DND-41 (cell line): ENCODE data around the gene MRPL11.
"Not testable (repeated sequence)": the region's sequence is repeated elsewhere in the genome, so short reads cannot be mapped to it uniquely, and the experiment has no call there.

ENCODE experiments used
- ATAC-seq: fragments of 200-7000 bp; cut with Tn5 transposase; 3 replicates; pipeline ENCODE4 v1.9.1; 2021; ENCODE audit warnings: low read depth; ENCODE audit not compliant: insufficient read depth
- DNase-seq: peaks from one replicate; pipeline ENCODE4 v3.0.0-alpha.2; 2020
- H2AFZ ChIP-seq: 2 replicates; pipeline ENCODE4 v1.6.0; 2012; ENCODE audit warnings: low read depth, low read length
- H3K27ac ChIP-seq: 2 replicates; pipeline ENCODE4 v1.5.1; 2012; ENCODE audit warnings: low read length, inconsistent platforms
- H3K27me3 ChIP-seq: fragments of 200-600 bp; sonication (generic); 2 replicates; pipeline ENCODE4 v1.6.0; 2012; ENCODE audit warnings: low read length, mild to moderate bottlenecking, inconsistent platforms; ENCODE audit not compliant: insufficient read depth, poor library complexity
- H3K36me3 ChIP-seq: 2 replicates; pipeline ENCODE4 v1.5.1; 2012; ENCODE audit warnings: low read length, inconsistent platforms; ENCODE audit not compliant: insufficient read depth
- H3K4me1 ChIP-seq: 2 replicates; pipeline ENCODE4 v1.5.1; 2012; ENCODE audit warnings: mild to moderate bottlenecking, low read length; ENCODE audit not compliant: insufficient read depth
- H3K4me2 ChIP-seq: 2 replicates; pipeline ENCODE4 v1.6.0; 2012; ENCODE audit warnings: mild to moderate bottlenecking, moderate library complexity, low read length, inconsistent platforms; ENCODE audit not compliant: insufficient read depth
- H3K4me3 ChIP-seq, 2 experiments: fragments of 200-600 bp in 1 of 2; shearing (Covaris generic) in 1 of 2; 2 replicates each; pipeline ENCODE4 v1.5.1; 2012 to 2016; ENCODE audit warnings: inconsistent platforms in 2 of 2, low read length in 2 of 2, mild to moderate bottlenecking in 2 of 2, low read depth in 1 of 2, moderate library complexity in 1 of 2
- H3K79me2 ChIP-seq: 2 replicates; pipeline ENCODE4 v1.6.0; 2012; ENCODE audit warnings: low read length, inconsistent platforms; ENCODE audit not compliant: insufficient read depth
- H3K9ac ChIP-seq: 2 replicates; pipeline ENCODE4 v1.6.0; 2012; ENCODE audit warnings: low read depth, mild to moderate bottlenecking, inconsistent platforms, low read length, moderate library complexity
- H3K9me3 ChIP-seq: 2 replicates; pipeline ENCODE4 v1.5.1; 2012; ENCODE audit warnings: low read length, moderate library complexity, mild to moderate bottlenecking, inconsistent platforms; ENCODE audit not compliant: insufficient read depth, severe bottlenecking
- H4K20me1 ChIP-seq: 2 replicates; pipeline ENCODE4 v1.6.0; 2012; ENCODE audit warnings: low read length; ENCODE audit not compliant: insufficient read depth
- CTCF ChIP-seq: IDR thresholded peaks from 2 replicates; pipeline ENCODE4 v1.5.1; 2012; ENCODE audit warnings: borderline replicate concordance, low read length, moderate library complexity, mild to moderate bottlenecking; ENCODE audit not compliant: poor library complexity, severe bottlenecking; ENCODE audit errors: extremely low read depth
- EZH2 ChIP-seq: IDR thresholded peaks from 3 replicates; pipeline ENCODE4 v1.6.1; 2012; ENCODE audit warnings: borderline replicate concordance, low read depth, mild to moderate bottlenecking, moderate library complexity, low read length, inconsistent platforms; ENCODE audit not compliant: severe bottlenecking

Gene MRPL11

GRCh38 chr11:66465373-66466224, 27.0 kb upstream of the MRPL11 start:
- H3K9me3 ChIP-seq = no peaks in the 10 kb centered on the region
- H3K36me3 ChIP-seq = no peaks in the 10 kb centered on the region
- no peak overlapping the region for H3K27ac ChIP-seq
- H4K20me1 ChIP-seq = no peaks in the 10 kb centered on the region
- H3K79me2 ChIP-seq = no peaks in the 10 kb centered on the region
- H3K4me3 ChIP-seq = peak overlapping the region in 1 of 2 experiments; percentile 91; a peak in 2 of 4 replicates
- H3K9ac ChIP-seq = peak overlapping the region; percentile 72; the same call in 1 of the 2 replicates
- no peaks in the 10 kb centered on the region for H3K27me3 ChIP-seq
- H2AFZ ChIP-seq = no peak overlapping the region
- no peak for DNase-seq
- no peak for ATAC-seq
- TF ChIP-seq CTCF = no peak
- TF ChIP-seq EZH2 = no peak
- peak overlapping the region; percentile 100 for H3K4me2 ChIP-seq
- peaks cover 21% of the 10 kb centered on the region for H3K4me1 ChIP-seq

- Histone ChIP-seq H3K4me1 (peaks cover 21% of the 10 kb centered on the region), H4K20me1 (no peaks in the 10 kb centered on the region), H3K4me3 (no peak overlapping the region)
Measured at GRCh38 chr11:66464916-66465315, 26.3 kb upstream of the MRPL11 start.

GRCh38 chr11:66464116-66464515, 25.5 kb upstream of the MRPL11 start:
- DNase-seq, H2AFZ ChIP-seq, ATAC-seq, H3K4me2 ChIP-seq, H3K27me3 ChIP-seq, H4K20me1 ChIP-seq, H3K36me3 ChIP-seq, H3K9ac ChIP-seq, H3K4me3 ChIP-seq, H3K27ac ChIP-seq, H3K79me2 ChIP-seq, H3K9me3 ChIP-seq: not testable (repeated sequence)
- peaks cover 21% of the 10 kb centered on the region for H3K4me1 ChIP-seq

More at GRCh38 chr11:66464916-66465315, 26.3 kb upstream of the MRPL11 start:
- TF ChIP-seq CTCF (no peak), EZH2 (no peak)
- no peaks in the 10 kb centered on the region for H3K36me3 ChIP-seq
- H3K4me2 ChIP-seq = no peak overlapping the region
- no peak for DNase-seq
- no peak overlapping the region for H3K9ac ChIP-seq
- ATAC-seq = no peak
- H2AFZ ChIP-seq = no peak overlapping the region
- no peaks in the 10 kb centered on the region for H3K79me2 ChIP-seq
- no peaks in the 10 kb centered on the region for H3K27me3 ChIP-seq
- no peak overlapping the region for H3K27ac ChIP-seq
- no peaks in the 10 kb centered on the region for H3K9me3 ChIP-seq

- TF ChIP-seq EZH2 (no peak), CTCF (no peak)
- Histone ChIP-seq H3K9me3 (no peaks in the 10 kb centered on the region), H3K4me2 (no peak overlapping the region), H3K27ac (no peak overlapping the region), H3K36me3 (no peaks in the 10 kb centered on the region), H3K4me1 (peaks cover 15% of the 10 kb centered on the region), H2AFZ (no peak overlapping the region), H3K9ac (no peak overlapping the region), H3K79me2 (no peaks in the 10 kb centered on the region), H3K4me3 (no peak overlapping the region), H3K27me3 (no peaks in the 10 kb centered on the region), H4K20me1 (no peaks in the 10 kb centered on the region)
- ATAC-seq (no peak), DNase-seq (no peak)
Measured at GRCh38 chr11:66462911-66463310, 24.3 kb upstream of the MRPL11 start.
